ENCODE data around the gene ALOX12B. TPM values are rescaled to one million over a fixed set of nuclear protein-coding genes. Genes with fewer than 3 reads are reported as not detected.

The ALOX12B gene
- 100 to 1,000 TPM in 3 of 4 donors, 10 to 100 TPM in 1; 91.4 to 150 (median 119) TPM for total RNA-seq

DNA sequence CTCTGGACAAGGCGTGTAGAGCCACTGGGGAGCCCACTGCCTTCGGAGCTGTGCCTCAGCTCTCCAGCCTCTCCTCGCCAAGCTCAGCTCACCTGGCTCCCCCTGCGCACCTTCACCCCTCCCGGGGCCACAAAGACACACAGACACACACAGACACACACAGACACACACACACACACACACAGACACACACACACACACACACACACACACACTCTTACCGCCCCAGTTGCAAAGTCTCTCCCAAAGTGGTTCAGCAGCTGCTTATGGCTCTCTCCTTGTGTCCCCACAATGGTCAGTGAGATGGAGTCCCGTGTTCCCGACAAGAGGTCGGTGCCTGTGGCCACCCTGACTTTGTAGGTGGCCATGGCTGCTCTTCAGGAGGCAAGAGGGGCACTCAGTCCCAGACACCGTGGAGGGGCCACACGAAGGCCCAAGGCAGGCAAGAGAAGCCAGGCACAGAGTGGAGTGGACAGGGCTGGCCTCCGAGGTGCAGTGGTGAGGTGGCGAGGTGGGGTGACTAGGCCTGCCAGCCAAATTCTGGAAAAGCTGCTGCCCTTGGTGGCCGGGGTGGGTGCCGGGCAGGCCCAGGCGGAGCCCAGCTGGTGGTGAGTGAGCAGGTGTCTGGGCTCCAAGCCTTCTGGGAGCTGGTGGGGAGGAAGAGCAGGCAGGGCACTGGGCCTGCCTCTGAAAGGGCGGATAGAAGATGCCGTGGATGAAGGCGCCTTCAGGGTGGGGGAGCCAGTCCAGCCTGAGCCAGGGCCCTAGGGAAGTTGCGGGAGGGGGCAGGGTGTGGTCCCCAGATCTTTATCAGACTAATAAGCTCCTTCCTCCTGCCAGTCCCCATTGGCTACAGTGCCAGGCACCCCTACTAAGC lies at the start of gene ALOX12B:
ALOX12B (minus strand) TSS at position 642 of the 877 bp plus-strand sequence; CDS start at position 368, 274 bp downstream.
- no peak for TF ChIP-seq POLR2AphosphoS5 (IDR thresholded peaks at IDR 0.05)
- no peak for TF ChIP-seq EP300 (IDR thresholded peaks at IDR 0.05)
- no peak for TF ChIP-seq POLR2A (IDR thresholded peaks at IDR 0.05)
- TF ChIP-seq, protein P1, sequence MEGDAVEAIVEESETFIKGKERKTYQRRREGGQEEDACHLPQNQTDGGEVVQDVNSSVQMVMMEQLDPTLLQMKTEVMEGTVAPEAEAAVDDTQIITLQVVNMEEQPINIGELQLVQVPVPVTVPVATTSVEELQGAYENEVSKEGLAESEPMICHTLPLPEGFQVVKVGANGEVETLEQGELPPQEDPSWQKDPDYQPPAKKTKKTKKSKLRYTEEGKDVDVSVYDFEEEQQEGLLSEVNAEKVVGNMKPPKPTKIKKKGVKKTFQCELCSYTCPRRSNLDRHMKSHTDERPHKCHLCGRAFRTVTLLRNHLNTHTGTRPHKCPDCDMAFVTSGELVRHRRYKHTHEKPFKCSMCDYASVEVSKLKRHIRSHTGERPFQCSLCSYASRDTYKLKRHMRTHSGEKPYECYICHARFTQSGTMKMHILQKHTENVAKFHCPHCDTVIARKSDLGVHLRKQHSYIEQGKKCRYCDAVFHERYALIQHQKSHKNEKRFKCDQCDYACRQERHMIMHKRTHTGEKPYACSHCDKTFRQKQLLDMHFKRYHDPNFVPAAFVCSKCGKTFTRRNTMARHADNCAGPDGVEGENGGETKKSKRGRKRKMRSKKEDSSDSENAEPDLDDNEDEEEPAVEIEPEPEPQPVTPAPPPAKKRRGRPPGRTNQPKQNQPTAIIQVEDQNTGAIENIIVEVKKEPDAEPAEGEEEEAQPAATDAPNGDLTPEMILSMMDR (IDR thresholded peaks at IDR 0.05): no peak
- H3K9me3 ChIP-seq: no peaks in the 10 kb centered on the region
- no peak for DNase-seq (ENCODE audit: low spot score in 2 of 2)
- WGBS: 85% methylated on average over 9 of the region's 20 CpGs
- peaks cover 45% of the 10 kb centered on the region for H3K27me3 ChIP-seq
- H3K36me3 ChIP-seq: no peaks in the 10 kb centered on the region
- H3K4me1 ChIP-seq: peaks cover 5% of the 10 kb centered on the region
- H3K4me3 ChIP-seq: no peak within 1 kb of the TSS
- no peak within 1 kb of the TSS for H3K27ac ChIP-seq

DNA sequence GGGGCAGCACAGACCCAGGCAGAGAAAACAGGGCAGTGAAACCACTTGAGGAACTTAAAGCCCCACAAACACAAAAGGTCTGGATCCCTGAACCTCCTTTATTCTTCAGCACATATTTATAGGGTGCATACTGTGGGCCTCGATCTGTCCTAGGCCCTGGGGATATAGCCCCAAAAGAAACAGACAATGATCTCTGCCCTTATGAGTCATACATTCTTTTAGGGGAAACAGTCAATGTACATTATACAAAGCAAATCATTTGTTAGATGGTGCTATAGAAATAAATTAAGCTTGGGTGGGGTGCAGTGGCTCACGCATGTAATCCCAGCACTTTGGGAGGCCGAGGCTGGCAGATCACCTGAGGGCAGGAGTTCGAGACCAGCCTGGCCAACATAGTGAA lies 46.4 kb upstream of the ALOX12B start:
- Histone ChIP-seq H3K4me1 (peaks cover 10% of the 10 kb centered on the region), H3K27me3 (no peaks in the 10 kb centered on the region), H3K4me3 (no peak overlapping the region), H3K9me3 (no peaks in the 10 kb centered on the region), H3K27ac (no peak overlapping the region), H3K36me3 (no peaks in the 10 kb centered on the region)
- no peak for DNase-seq (ENCODE audit: low spot score in 2 of 2)
- TF ChIP-seq POLR2A (IDR thresholded peaks at IDR 0.05) (no peak), POLR2AphosphoS5 (IDR thresholded peaks at IDR 0.05) (no peak), EP300 (IDR thresholded peaks at IDR 0.05) (no peak)
- TF ChIP-seq, protein P1 (IDR thresholded peaks at IDR 0.05): no peak
- WGBS: 88% methylated on average over 4 of the region's 4 CpGs

DNA sequence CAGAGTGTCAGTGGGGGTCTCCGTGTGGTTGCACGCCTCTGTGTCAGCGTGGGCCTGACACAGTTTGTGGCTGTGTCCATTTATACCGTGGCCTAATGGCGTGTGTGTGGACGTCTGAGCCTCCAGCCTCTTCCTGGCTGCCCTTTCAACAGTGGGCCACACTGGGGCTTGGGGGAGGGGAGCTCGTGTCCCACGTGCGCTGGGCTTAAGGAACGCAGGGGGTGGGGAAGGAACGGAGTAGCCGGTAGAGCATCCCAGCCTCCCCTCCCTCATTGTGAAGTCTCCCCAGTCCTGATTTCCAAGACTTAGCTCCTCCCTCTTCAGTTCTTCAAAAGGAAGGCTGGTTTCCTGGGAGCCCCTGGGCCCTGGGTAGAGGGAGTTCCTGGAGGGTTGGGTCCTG lies 45.9 kb upstream of the ALOX12B start:
- Histone ChIP-seq H3K27ac (no peak overlapping the region), H3K36me3 (no peaks in the 10 kb centered on the region), H3K4me3 (no peak overlapping the region), H3K27me3 (no peaks in the 10 kb centered on the region), H3K4me1 (peaks cover 7% of the 10 kb centered on the region), H3K9me3 (no peaks in the 10 kb centered on the region)
- DNase-seq (ENCODE audit: low spot score in 2 of 2): no peak
- TF ChIP-seq EP300 (IDR thresholded peaks at IDR 0.05): no peak
- no peak for TF ChIP-seq POLR2A (IDR thresholded peaks at IDR 0.05)
- TF ChIP-seq, protein P1 (IDR thresholded peaks at IDR 0.05): no peak
- no peak for TF ChIP-seq POLR2AphosphoS5 (IDR thresholded peaks at IDR 0.05)
- WGBS: 72% methylated on average over 11 of the region's 12 CpGs

DNA sequence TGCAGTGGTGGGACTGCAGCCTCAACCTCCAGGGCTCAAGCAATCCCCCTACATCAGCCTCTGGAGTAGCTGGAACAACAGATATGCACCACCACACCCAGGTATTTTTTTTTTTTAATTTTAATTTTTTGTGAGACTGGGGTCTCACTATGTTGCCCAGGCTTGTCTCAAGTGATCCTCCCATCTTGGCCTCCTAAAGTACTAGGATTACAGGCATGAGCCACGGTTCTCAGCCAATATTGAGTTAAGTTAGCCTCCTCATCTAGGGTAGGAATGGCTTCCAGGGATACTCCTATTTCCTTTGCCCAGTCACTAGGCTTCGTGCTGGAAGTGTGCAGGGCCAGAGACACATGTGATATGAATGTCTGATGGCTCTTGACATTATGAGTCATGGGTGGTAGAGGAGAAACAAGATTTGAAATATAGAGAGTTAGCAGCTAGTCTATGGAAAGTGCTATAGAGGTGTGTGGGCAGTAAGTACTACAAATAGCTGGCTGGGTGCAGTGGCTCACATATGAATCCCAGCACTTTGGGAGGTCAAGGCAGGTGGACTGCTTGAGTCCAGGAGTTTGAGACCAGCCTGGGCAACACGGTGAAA lies 44.4 kb upstream of the ALOX12B start:
- Histone ChIP-seq H3K27me3 (no peaks in the 10 kb centered on the region), H3K36me3 (no peaks in the 10 kb centered on the region), H3K4me1 (peaks cover 5% of the 10 kb centered on the region), H3K9me3 (no peaks in the 10 kb centered on the region), H3K4me3 (no peak overlapping the region), H3K27ac (no peak overlapping the region)
- DNase-seq (ENCODE audit: low spot score in 2 of 2): no peak
- 61% methylated on average over 3 of the region's 3 CpGs for WGBS
- TF ChIP-seq EP300 (IDR thresholded peaks at IDR 0.05) (no peak), POLR2A (IDR thresholded peaks at IDR 0.05) (no peak)

DNA sequence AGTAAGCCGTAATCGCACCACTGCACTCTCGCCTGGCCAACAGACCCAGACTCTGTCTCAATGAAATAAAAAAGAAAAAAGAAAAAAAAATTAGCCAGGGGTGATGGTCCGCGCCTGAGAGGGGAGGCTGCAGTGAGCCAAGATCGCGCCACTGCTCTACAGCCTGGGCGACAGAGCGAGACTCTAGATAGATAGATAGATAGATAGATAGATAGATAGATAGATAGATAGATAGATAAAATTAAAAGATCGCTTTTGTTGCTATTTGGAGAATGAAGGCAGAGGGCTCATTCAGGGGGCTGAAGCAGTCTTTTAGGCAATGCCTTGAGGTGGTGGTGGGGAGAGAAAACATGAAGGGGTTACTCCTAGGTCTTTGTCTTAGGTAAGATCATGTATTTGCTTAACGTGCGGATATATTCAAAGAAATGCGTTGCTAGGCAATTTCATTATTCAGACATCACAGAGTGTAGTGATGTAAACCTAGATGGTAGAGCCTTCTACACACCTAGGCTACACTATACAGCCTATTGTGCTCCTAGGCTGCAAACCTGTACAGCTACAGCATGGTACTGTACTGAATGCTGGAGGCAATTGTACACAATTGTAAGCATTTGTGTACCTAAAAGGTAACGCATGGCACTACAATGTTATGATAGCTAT lies 40.7 kb upstream of the ALOX12B start:
- Histone ChIP-seq H3K4me3 (no peak overlapping the region), H3K27me3 (peaks cover 7% of the 10 kb centered on the region)
- WGBS: 84% methylated on average over 14 of the region's 14 CpGs

More for the DNA sequence above, 40.7 kb upstream of the ALOX12B start:
- no peaks in the 10 kb centered on the region for H3K36me3 ChIP-seq
- no peak overlapping the region for H3K27ac ChIP-seq
- no peaks in the 10 kb centered on the region for H3K9me3 ChIP-seq
- H3K4me1 ChIP-seq: peaks cover 42% of the 10 kb centered on the region
- no peak for DNase-seq (ENCODE audit: low spot score in 2 of 2)
- TF ChIP-seq EP300 (IDR thresholded peaks at IDR 0.05) (no peak), POLR2AphosphoS5 (IDR thresholded peaks at IDR 0.05) (no peak)
